ENCODE results near the gene RAVER1.

GRCh38 chr19:10352764-10353671 is 19.7 kb upstream of the RAVER1 start:
- TF ChIP-seq RXRA (IDR thresholded peaks at IDR 0.05; ENCODE audit: insufficient read depth, low read depth, low read length) = no peak
- no peak for TF ChIP-seq CEBPB (IDR thresholded peaks at IDR 0.05; ENCODE audit: low read depth, low read length)
- TF ChIP-seq POLR2AphosphoS5 (IDR thresholded peaks at IDR 0.05; ENCODE audit: low read depth, low read length) = no peak; the same call in none of the 2 replicates
- TF ChIP-seq USF2 (IDR thresholded peaks at IDR 0.05; ENCODE audit: low read length) = no peak
- no peak for TF ChIP-seq CHD1 (IDR thresholded peaks at IDR 0.05; ENCODE audit: low read depth, low read length)
- no peak for TF ChIP-seq CTCF (IDR thresholded peaks at IDR 0.05; ENCODE audit: control extremely low read depth in 1 of 3, insufficient read depth in 1 of 3, low read depth in 1 of 3, low read length in 3 of 3)
- no peak for TF ChIP-seq PHF8 (conservative IDR thresholded peaks at IDR 0.05; ENCODE audit: low read depth, low read length)
- no peak for TF ChIP-seq EP300 (IDR thresholded peaks at IDR 0.05; ENCODE audit: borderline replicate concordance in 1 of 2, low read depth in 2 of 2, low read length in 2 of 2)
- no peak for TF ChIP-seq ATF2 (IDR thresholded peaks at IDR 0.05; ENCODE audit: low read length)
- no peak for TF ChIP-seq POU5F1 (IDR thresholded peaks at IDR 0.05; ENCODE audit: low read depth, low read length)
- TF ChIP-seq POLR2A (IDR thresholded peaks at IDR 0.05; ENCODE audit: control extremely low read depth in 1 of 2, low read depth in 2 of 2, low read length in 2 of 2) = no peak
- no peak for TF ChIP-seq EZH2 (IDR thresholded peaks at IDR 0.05; ENCODE audit: low read depth, low read length, severe bottlenecking)

Measured in H1 (cell line).